GM12801 (cell line): ENCODE data around the gene JMJD7.

Experiments
- CTCF ChIP-seq: IDR thresholded peaks from one replicate; pipeline ENCODE4 v1.5.1; 2011; ENCODE audit warnings: control low read depth; ENCODE audit not compliant: insufficient read length; ENCODE audit errors: extremely low read depth

The JMJD7 gene

DNA sequence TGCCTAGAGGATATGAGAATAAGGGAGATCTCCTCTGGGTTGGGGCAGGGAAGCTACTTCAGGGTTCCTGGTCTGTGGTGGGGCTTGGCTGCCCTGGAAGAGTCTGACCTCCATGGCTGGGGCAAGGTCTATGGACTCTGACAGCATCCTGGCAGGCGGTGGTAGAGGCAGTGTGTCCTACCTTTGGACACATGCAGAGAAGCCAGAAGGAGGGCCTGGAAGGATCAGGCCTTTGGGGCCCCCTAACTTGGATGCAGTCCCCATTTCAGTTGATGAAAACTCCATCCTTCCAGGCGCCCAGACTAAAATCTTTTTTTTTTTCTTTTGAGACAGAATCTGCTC lies 55.6 kb downstream of the JMJD7 start:
- TF ChIP-seq CTCF: no peak

GRCh38 chr15:41884458-41884857 lies 56.6 kb downstream of the JMJD7 start:
- TF ChIP-seq CTCF: no peak

DNA sequence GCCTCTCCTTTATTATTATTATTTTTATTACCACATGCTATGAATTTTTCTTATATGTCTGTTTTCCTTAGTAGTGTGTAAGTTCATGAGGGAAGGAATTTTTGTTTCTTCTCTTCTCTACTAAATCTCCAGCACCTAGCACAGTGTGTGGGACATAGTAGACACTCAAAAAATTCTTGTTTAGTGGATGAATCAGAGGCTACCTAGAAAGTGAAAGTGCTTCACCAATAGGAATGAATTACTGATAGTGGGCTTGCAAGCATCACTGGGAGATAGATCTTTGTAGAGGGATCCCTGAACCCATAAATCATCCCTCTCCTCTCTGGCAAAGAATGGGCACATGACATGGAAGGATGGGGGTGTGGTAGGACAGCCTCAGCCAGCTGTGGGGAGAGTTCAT lies 57.4 kb downstream of the JMJD7 start:
- no peak for TF ChIP-seq CTCF

DNA sequence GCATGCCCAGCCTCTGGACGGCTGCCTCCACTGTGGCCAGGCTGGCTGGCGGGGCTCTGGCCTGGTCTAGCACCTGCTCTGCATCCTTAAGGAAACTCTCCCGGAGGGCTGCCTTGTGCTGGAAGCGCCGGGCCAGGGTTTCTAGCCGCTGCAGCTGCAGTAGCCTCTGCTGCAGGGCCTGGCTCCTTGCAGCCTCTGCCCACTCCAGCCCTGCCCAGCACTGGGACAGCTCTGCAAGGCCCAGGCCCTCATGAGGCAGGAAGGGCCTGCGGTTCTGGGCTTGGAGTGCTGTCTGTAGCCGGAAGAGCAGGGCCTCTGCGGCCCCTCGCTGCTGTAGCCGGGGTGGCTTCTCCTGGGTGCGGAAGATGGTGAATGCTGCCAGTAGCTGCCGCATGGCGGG lies 57.9 kb downstream of the JMJD7 start:
- TF ChIP-seq CTCF: no peak

GRCh38 chr15:41886741-41887140 lies 58.8 kb downstream of the JMJD7 start:
- no peak for TF ChIP-seq CTCF

DNA sequence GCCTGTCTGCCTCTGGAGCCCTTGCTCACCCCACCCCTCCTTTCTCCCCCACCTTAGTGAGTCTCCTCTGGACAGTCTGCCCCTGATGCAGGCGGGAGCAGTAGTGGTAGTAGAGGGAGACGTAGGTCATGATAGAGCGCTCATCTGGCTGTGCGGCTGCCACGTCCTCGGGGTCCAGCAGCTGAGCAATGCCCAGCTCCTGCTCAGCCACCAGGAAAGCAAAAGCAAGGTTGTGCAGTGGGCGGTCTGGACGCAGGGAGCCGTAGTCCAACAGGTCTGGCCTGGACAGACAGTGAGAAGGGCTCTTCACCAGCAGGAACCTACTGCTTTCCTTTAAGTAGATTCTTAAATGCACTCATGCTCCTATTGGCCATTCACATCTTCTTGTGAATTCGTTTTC lies 59.3 kb downstream of the JMJD7 start:
- no peak for TF ChIP-seq CTCF
